AG04450 (cell line): ENCODE results near the gene ZNF181. TPM values are rescaled to one million over a fixed set of nuclear protein-coding genes. Genes with fewer than 3 reads are reported as not detected.

Experiments used
- CTCF ChIA-PET: fragments of 300-600, 350-600 bp; formaldehyde crosslinking; extraction: SDS; loops from one replicate; lab custom pipeline; 2022; ENCODE audit warnings: antibody characterized with exemption, inconsistent platforms; lab: Charles Lee
- POLR2A ChIA-PET: fragments of 350-600 bp; formaldehyde crosslinking; extraction: SDS; loops from one replicate; lab custom pipeline; 2021; ENCODE audit warnings: antibody characterized with exemption, inconsistent platforms; lab: Yijun Ruan, JAX
- DNase-seq: peaks from one replicate; pipeline ENCODE4 v3.0.0-alpha.2; 2011; ENCODE audit warnings: low read depth, low spot score
- H3K27ac ChIP-seq: one replicate; pipeline ENCODE4 v1.5.1; 2012; ENCODE audit warnings: low read depth, low read length, control low read depth
- H3K27me3 ChIP-seq: one replicate; pipeline ENCODE4 v1.6.0; 2012; ENCODE audit warnings: low read length; ENCODE audit not compliant: control insufficient read depth, insufficient read depth
- H3K4me3 ChIP-seq: 2 replicates; pipeline ENCODE4 v1.5.1; 2011; ENCODE audit warnings: mild to moderate bottlenecking, low read depth, low read length, control low read depth
- H3K9me3 ChIP-seq: 2 replicates; pipeline ENCODE4 v1.5.1; 2012; ENCODE audit warnings: low read length; ENCODE audit not compliant: control insufficient read depth, insufficient read depth
- polyA plus RNA-seq: library from polyadenylated mRNA; depleted of rRNA; stranded (reverse); fragments of >200 nt; gene quantifications from 2 replicates; pipeline ENCODE4 v1.2.3, GENCODE V29; 2011
- TF ChIP-seq, protein P1 (sequence below): IDR thresholded peaks from 2 replicates; pipeline ENCODE4 v1.5.1; 2011; ENCODE audit warnings: low read depth, low read length, control low read depth, inconsistent platforms

Gene ZNF181
- polyA plus RNA-seq, 1 experiment = 9.3 TPM

DNA sequence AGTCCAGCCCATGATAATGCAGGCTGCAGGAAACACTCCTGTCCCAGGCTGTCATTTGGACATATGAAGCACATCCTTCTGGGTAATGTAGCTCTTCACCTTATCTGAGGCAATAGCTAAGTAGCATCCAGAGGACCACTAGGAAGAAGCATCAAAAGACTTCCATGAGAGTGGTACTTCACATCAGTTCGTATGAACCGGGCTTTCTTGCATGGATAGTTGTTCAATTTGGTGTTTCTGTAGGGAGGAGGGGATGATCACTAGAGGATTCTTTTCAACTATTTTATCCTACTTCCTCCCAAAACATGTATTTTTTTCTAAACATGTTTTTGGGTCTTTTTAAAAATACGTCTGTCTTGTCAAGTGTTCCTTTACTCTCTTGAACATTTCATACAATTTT, 43.7 kb upstream of the ZNF181 start:
- TF ChIP-seq, protein P1, sequence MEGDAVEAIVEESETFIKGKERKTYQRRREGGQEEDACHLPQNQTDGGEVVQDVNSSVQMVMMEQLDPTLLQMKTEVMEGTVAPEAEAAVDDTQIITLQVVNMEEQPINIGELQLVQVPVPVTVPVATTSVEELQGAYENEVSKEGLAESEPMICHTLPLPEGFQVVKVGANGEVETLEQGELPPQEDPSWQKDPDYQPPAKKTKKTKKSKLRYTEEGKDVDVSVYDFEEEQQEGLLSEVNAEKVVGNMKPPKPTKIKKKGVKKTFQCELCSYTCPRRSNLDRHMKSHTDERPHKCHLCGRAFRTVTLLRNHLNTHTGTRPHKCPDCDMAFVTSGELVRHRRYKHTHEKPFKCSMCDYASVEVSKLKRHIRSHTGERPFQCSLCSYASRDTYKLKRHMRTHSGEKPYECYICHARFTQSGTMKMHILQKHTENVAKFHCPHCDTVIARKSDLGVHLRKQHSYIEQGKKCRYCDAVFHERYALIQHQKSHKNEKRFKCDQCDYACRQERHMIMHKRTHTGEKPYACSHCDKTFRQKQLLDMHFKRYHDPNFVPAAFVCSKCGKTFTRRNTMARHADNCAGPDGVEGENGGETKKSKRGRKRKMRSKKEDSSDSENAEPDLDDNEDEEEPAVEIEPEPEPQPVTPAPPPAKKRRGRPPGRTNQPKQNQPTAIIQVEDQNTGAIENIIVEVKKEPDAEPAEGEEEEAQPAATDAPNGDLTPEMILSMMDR = no peak
- CTCF ChIA-PET = no interaction called here
- Histone ChIP-seq H3K27ac (no peak overlapping the region), H3K4me3 (no peak overlapping the region), H3K27me3 (no peaks in the 10 kb centered on the region), H3K9me3 (peaks cover 4% of the 10 kb centered on the region; the same call in 1 of the 2 replicates)
- POLR2A ChIA-PET = no interaction called here
- no peak for DNase-seq

DNA sequence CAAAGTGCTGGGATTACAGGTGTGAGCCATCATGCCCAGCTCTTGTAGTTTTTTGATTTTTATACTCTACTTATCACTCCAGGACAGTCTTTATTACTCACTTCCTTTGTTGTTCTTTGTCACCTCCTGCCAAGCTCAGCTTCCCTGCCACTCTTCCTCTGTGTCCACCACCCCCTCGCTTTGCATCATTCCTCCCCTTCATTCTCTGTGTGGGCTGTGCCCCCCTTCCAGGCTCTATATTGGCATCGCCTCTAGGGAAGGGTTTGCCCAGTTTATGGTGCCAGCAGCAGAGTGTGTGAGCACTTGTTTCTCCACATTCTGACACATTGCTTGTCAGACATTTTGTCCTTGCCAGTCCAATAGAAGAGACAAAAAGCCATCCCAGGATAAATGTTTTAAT, 41.5 kb upstream of the ZNF181 start:
- Histone ChIP-seq H3K27ac (no peak overlapping the region), H3K4me3 (no peak overlapping the region), H3K27me3 (no peaks in the 10 kb centered on the region), H3K9me3 (peaks cover under 1% of the 10 kb centered on the region; the same call in 1 of the 2 replicates)
- TF ChIP-seq, protein P1 = no peak
- CTCF ChIA-PET = no interaction called here
- DNase-seq = no peak
- POLR2A ChIA-PET = no interaction called here

DNA sequence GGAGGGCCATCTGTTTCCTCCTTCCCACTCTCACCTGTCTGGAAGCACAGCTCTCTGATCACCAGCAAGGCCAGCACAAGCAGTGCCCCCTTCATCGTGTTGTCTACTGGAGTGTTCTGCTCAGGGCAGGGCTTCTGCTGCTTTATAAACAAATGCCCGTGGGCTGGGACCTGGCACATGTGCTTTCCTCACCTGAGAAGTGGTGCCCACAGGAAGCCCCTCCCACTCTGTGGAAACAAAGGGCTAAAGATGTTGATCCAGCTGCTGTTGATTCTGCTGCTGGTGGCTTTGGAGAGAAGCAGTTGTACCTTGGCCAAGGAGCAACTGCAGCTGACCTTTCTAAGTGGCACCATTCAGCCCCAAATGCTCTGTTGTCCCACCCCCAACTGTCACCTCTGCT, 26.4 kb upstream of the ZNF181 start:
- CTCF ChIA-PET = no interaction called here
- TF ChIP-seq, protein P1 = no peak
- peaks cover 4% of the 10 kb centered on the region; the same call in 1 of the 2 replicates for H3K9me3 ChIP-seq
- POLR2A ChIA-PET = no interaction called here
- no peak for DNase-seq
- no peaks in the 10 kb centered on the region for H3K27me3 ChIP-seq
- no peak overlapping the region for H3K4me3 ChIP-seq
- H3K27ac ChIP-seq = no peak overlapping the region

DNA sequence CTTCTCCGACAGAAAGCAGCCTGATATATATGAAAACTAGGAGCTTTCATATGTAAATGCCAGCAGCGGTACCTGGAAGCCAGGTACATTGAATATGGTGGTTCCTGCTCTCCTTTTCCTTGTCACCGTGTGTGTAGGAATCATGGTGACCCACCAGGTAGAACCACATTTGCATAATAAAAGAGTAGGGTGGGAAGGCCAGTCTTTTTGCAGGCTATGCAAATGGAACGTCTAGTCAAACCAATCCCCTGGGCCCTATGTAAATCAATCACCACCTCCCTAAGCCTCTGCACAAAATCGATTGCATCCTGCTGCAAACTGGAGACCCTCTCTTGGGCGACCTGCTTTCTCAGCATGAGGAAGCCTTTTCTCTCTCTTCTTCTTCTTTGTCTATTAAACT, 22.2 kb upstream of the ZNF181 start:
- TF ChIP-seq, protein P1 = no peak
- DNase-seq = no peak
- ChIA-PET POLR2A (no interaction called here), CTCF (interaction anchor here (0.6 to 5.8 kb wide), 12 partner anchors 30 to 212 kb away, joined by 3 to 85 read pairs (median 4); partner anchors contain the start of genes ZNF302 and ZNF599)
- Histone ChIP-seq H3K27me3 (no peaks in the 10 kb centered on the region), H3K9me3 (peaks cover 6% of the 10 kb centered on the region; the same call in 1 of the 2 replicates), H3K4me3 (no peak overlapping the region), H3K27ac (no peak overlapping the region)

DNA sequence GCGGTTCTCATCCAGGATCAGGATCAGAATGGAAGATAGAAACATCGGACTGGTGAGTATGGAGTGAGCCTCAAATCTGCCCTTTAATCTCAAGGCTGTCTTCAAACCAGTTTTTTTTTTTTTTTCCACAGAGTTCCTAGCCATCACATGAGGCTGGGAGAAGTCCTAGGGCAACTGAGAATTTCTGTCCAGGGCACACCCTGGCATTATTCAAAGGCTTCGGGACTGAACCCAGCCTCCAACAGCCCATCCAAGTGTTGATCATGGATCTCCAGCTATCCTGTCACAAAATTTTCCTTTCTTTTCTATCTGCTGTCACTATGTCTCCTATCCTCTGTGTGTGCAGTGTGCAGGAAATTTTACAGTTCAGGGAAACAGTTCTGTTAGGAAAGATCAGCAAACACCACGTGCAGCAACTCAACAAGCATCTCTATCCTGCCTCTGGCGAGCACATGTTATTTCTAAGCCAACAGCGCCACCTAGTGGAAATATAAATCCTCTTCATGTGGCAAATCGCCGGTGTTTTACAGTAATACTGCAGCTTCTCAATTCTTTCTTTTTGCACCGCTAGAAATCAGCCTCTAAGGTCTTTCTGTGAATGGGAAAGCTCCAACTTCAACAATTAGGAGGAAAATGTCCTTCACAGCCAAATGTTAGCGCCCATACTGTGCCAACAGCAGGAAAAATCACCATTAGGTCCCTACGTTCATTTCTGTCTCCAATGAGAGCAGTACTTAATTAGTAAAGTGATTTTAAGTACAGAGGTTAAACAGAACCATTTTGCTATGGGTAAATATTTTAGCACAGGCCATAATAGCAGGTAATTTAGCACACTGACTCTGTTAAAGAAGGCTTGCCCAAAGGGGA, 21.4 kb upstream of the ZNF181 start:
- CTCF ChIA-PET = interaction anchor here (0.5 to 5.8 kb wide), 21 partner anchors 18 to 353 kb away, joined by 3 to 85 read pairs (median 4); partner anchors contain the start of genes ZNF302 and ZNF599

More for the DNA sequence above, 21.4 kb upstream of the ZNF181 start:
- POLR2A ChIA-PET = interaction anchor here (0.6 kb wide), 1 partner anchor 845 kb away, joined by 3 read pairs; no protein-coding TSS in a partner anchor
- H3K9me3 ChIP-seq = peaks cover 6% of the 10 kb centered on the region; the same call in 1 of the 2 replicates
- peak; percentile 66 for DNase-seq
- no peak overlapping the region for H3K27ac ChIP-seq
- no peaks in the 10 kb centered on the region for H3K27me3 ChIP-seq
- TF ChIP-seq, protein P1 = peak; percentile 67
- H3K4me3 ChIP-seq = no peak overlapping the region
